Peyer's patch (tissue), 4 donors: Measurements from ENCODE around the gene BEST4.

Experiments
- CTCF ChIP-seq, 6 experiments: fragments of 450-650 bp in 4 of 6; fragments of 200-600 bp in 2 of 6; sonication (generic) in 1 of 6; IDR thresholded peaks; one replicate each; pipeline ENCODE4 v1.5.1; 2017 to 2019; ENCODE audit warnings: antibody characterized with exemption in 6 of 6, mild to moderate bottlenecking in 3 of 6, moderate library complexity in 1 of 6
- POLR2A ChIP-seq, 2 donors: fragments of 450-650 bp; IDR thresholded peaks; one replicate each; pipeline ENCODE4 v1.5.1; 2017; ENCODE audit warnings: antibody characterized with exemption in 2 of 2, mild to moderate bottlenecking in 2 of 2, moderate library complexity in 2 of 2

DNA sequence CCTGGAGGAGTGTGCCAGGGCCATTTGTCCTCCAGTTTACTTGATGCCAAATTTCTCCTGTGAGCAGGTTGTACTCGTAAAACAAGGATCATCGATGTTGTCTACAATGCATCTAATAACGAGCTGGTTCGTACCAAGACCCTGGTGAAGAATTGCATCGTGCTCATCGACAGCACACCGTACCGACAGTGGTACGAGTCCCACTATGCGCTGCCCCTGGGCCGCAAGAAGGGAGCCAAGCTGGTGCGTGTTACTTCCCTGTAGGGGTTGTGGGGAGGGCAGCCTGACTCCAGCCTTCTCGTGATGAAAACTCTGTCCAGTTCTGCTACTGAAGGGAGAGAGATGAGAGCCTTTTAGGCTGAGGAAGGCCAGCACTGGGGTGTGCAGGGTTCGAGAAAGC is 10.4 kb downstream of the BEST4 start:
- TF ChIP-seq CTCF (IDR thresholded peaks at IDR 0.05) (no peak), POLR2A (IDR thresholded peaks at IDR 0.05) (no peak)
